ENCODE measurements around the gene CHL1.

Gene CHL1

DNA sequence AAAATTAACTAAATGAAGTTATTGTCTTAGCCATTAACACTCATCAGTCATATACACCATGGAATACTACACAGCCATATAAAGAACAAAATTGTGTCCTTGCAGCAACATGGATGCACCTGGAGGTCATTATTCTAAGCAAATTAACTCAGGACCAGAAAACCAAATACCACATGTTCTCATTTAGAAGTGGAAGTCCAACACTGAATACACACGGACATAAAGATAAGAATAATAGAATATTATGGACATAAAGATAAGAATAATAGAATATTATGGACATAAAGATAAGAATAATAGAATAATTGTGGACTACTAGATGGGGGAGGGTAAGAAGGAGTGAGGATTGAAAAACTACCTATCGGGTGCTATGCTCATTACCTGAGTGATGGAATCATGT lies 122.3 kb downstream of the CHL1 start:
- TF ChIP-seq EZH2 (optimal IDR thresholded peaks at IDR 0.05; ENCODE audit: low read depth, low read length) = no peak
- TF ChIP-seq EZH2phosphoT487 (IDR thresholded peaks at IDR 0.05; ENCODE audit: low read length) = no peak
- TF ChIP-seq, protein P1, sequence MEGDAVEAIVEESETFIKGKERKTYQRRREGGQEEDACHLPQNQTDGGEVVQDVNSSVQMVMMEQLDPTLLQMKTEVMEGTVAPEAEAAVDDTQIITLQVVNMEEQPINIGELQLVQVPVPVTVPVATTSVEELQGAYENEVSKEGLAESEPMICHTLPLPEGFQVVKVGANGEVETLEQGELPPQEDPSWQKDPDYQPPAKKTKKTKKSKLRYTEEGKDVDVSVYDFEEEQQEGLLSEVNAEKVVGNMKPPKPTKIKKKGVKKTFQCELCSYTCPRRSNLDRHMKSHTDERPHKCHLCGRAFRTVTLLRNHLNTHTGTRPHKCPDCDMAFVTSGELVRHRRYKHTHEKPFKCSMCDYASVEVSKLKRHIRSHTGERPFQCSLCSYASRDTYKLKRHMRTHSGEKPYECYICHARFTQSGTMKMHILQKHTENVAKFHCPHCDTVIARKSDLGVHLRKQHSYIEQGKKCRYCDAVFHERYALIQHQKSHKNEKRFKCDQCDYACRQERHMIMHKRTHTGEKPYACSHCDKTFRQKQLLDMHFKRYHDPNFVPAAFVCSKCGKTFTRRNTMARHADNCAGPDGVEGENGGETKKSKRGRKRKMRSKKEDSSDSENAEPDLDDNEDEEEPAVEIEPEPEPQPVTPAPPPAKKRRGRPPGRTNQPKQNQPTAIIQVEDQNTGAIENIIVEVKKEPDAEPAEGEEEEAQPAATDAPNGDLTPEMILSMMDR (IDR thresholded peaks at IDR 0.05; ENCODE audit: low read length) = no peak
- H3K27me3 ChIP-seq (replicated peaks; ENCODE audit: insufficient read depth, low read length) = no peaks in the 10 kb centered on the region
- H3K4me2 ChIP-seq (ENCODE audit: low read depth, low read length) = no peak overlapping the region
- H3K9me2 ChIP-seq (replicated peaks; ENCODE audit: insufficient read depth, low read length) = no peaks in the 10 kb centered on the region
- H4K20me1 ChIP-seq (ENCODE audit: insufficient read depth, low read length) = no peaks in the 10 kb centered on the region
- H3K4me1 ChIP-seq (ENCODE audit: low read length) = no peaks in the 10 kb centered on the region
- no peak overlapping the region for H2AFZ ChIP-seq (ENCODE audit: low read length)
- no peaks in the 10 kb centered on the region for H3K36me3 ChIP-seq (replicated peaks; ENCODE audit: insufficient read depth, low read length)
- H3K9me3 ChIP-seq (replicated peaks; ENCODE audit: insufficient read depth, low read length) = no peaks in the 10 kb centered on the region
- no peak overlapping the region for H3K27ac ChIP-seq (ENCODE audit: low read length)
- no peaks in the 10 kb centered on the region for H3F3A ChIP-seq (ENCODE audit: insufficient read depth, low read length)
- DNase-seq = no peak
- no peaks in the 10 kb centered on the region for H3K79me2 ChIP-seq (ENCODE audit: low read length)
- H3K4me3 ChIP-seq (ENCODE audit: low read length) = no peak overlapping the region
- H3K9ac ChIP-seq (ENCODE audit: low read length) = no peak overlapping the region

DNA sequence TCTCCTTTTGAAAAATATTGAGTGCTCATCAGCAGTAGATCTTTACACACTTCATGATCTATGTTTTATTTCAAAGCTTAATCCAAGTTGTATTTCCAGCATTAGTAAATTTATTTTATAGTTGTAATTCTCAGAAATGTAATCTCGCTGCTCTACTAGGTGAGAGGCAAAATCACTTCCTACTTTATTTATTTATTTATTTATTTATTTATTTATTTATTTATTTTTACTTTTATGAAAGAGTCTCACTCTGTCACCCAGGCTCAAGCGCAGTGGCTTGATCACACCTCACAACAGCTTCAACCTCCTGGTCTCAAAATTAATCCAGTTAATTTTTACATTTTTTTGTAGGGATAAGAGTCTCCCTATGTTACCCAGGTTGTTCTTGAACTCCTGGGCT lies 127.9 kb downstream of the CHL1 start:
- no peaks in the 10 kb centered on the region for H4K20me1 ChIP-seq (ENCODE audit: insufficient read depth, low read length)
- H3K27me3 ChIP-seq (replicated peaks; ENCODE audit: insufficient read depth, low read length) = no peaks in the 10 kb centered on the region
- no peaks in the 10 kb centered on the region for H3F3A ChIP-seq (ENCODE audit: insufficient read depth, low read length)

DNA sequence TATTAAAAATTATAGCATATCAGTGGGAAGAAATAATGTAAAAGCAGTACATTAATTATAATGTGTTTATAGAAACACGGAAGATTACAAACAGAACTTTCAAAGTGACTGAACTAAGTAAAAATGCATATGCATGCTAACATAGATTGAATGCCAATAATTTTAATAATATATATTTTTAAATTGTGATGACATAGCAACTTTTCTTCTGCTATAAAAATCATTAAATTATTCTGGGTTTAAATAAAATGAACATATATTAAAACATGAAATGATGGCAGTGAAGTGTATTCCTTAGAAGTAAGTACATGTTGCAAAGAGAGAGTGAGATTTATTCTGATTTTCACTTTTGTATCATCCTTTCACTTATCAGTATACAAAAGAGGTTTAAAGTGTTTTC lies 128.9 kb downstream of the CHL1 start:
- H3K36me3 ChIP-seq (replicated peaks; ENCODE audit: insufficient read depth, low read length) = no peaks in the 10 kb centered on the region
- H3K4me1 ChIP-seq (ENCODE audit: low read length) = no peaks in the 10 kb centered on the region
- H3F3A ChIP-seq (ENCODE audit: insufficient read depth, low read length) = no peaks in the 10 kb centered on the region
- H4K20me1 ChIP-seq (ENCODE audit: insufficient read depth, low read length) = no peaks in the 10 kb centered on the region
- H2AFZ ChIP-seq (ENCODE audit: low read length) = no peak overlapping the region
- no peak overlapping the region for H3K27ac ChIP-seq (ENCODE audit: low read length)
- no peaks in the 10 kb centered on the region for H3K9me3 ChIP-seq (replicated peaks; ENCODE audit: insufficient read depth, low read length)
- no peaks in the 10 kb centered on the region for H3K9me2 ChIP-seq (replicated peaks; ENCODE audit: insufficient read depth, low read length)
- H3K9ac ChIP-seq (ENCODE audit: low read length) = no peak overlapping the region
- no peak for TF ChIP-seq EZH2 (optimal IDR thresholded peaks at IDR 0.05; ENCODE audit: low read depth, low read length)
- TF ChIP-seq, protein P1 (IDR thresholded peaks at IDR 0.05; ENCODE audit: low read length) = no peak
- no peak for TF ChIP-seq EZH2phosphoT487 (IDR thresholded peaks at IDR 0.05; ENCODE audit: low read length)
- DNase-seq = no peak
- no peak overlapping the region for H3K4me3 ChIP-seq (ENCODE audit: low read length)
- H3K79me2 ChIP-seq (ENCODE audit: low read length) = no peaks in the 10 kb centered on the region
- H3K27me3 ChIP-seq (replicated peaks; ENCODE audit: insufficient read depth, low read length) = no peaks in the 10 kb centered on the region
- no peak overlapping the region for H3K4me2 ChIP-seq (ENCODE audit: low read depth, low read length)

More for the DNA sequence above, 127.9 kb downstream of the CHL1 start:
- no peak overlapping the region for H3K9ac ChIP-seq (ENCODE audit: low read length)
- H2AFZ ChIP-seq (ENCODE audit: low read length) = no peak overlapping the region
- no peak overlapping the region for H3K4me2 ChIP-seq (ENCODE audit: low read depth, low read length)
- no peak for TF ChIP-seq EZH2 (optimal IDR thresholded peaks at IDR 0.05; ENCODE audit: low read depth, low read length)
- no peak for TF ChIP-seq EZH2phosphoT487 (IDR thresholded peaks at IDR 0.05; ENCODE audit: low read length)
- TF ChIP-seq, protein P1 (IDR thresholded peaks at IDR 0.05; ENCODE audit: low read length) = no peak
- no peak overlapping the region for H3K27ac ChIP-seq (ENCODE audit: low read length)
- no peaks in the 10 kb centered on the region for H3K4me1 ChIP-seq (ENCODE audit: low read length)
- no peak overlapping the region for H3K4me3 ChIP-seq (ENCODE audit: low read length)
- no peaks in the 10 kb centered on the region for H3K36me3 ChIP-seq (replicated peaks; ENCODE audit: insufficient read depth, low read length)
- no peaks in the 10 kb centered on the region for H3K9me3 ChIP-seq (replicated peaks; ENCODE audit: insufficient read depth, low read length)
- no peak for DNase-seq
- no peaks in the 10 kb centered on the region for H3K9me2 ChIP-seq (replicated peaks; ENCODE audit: insufficient read depth, low read length)
- no peaks in the 10 kb centered on the region for H3K79me2 ChIP-seq (ENCODE audit: low read length)

Measured in MM.1S (cell line).